GM18499 (cell line): Measurements from ENCODE around the gene JAML.

Experiments used
- ATAC-seq: cut with Tn5 transposase; IDR thresholded peaks from one replicate; pipeline ENCODE4 v1.9.1; 2021; ENCODE audit warnings: moderate number of reproducible peaks; ENCODE audit not compliant: insufficient read depth, unreplicated experiment

The JAML gene

DNA sequence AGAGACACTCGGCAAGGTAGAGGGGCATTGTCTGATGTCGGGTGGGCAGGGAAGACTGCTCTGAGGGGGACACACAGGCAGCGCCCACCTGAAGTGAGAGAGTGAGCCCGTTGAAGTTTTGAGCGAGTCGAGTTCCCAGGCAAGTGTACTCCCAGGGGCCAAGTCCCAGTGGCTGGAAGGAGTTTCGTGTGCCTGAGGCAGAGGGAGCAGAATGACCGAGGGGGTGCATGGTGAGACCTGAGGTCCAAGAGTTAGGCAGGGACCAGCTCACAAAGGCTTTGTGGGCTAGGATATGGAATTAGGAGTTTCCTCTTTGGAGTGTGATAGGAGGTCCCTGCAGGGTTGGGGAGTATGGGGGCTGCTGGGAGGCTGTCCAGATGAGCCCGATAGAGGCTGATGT, 54.6 kb downstream of the JAML start:
- no peak for ATAC-seq

DNA sequence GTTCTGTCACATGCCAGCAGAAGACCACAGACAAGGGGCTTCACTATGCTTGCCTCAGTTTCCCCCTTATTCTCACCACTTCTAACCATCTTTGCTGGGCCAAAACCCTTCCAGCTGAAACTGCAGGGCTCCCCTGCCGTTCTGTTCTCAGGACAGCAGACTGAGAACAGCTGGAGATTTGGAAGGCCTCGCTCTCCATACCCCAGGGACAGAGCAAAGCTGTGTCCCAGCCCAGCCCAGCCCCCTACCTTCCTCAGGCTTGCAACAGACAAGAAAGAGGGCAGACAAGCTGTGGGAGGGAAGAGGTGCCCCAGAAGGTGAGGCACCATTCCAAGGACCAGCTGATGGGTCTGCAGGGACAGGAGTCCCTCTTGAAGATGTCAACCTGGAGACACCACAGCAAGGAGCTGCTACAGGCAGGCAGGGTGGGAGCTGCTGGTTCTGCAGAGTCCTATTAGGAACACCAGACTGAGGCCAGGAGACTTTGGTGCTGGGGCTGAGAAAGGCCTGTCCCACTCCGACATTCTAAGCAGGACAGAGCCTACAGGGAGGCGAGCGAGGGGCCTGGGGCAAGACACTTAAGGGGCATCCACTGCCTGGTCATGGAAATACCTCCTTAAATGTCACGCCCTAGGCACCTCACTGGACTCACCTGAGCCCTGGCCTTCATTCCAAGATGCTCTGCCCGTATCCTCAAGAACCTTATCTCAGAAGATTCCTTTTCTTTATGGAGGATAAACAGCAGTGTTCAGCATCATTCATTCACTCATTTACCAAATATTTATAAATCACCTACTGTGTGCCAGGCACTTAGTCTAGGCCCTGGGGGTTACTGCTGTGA, 55.3 kb downstream of the JAML start:
- ATAC-seq: no peak

DNA sequence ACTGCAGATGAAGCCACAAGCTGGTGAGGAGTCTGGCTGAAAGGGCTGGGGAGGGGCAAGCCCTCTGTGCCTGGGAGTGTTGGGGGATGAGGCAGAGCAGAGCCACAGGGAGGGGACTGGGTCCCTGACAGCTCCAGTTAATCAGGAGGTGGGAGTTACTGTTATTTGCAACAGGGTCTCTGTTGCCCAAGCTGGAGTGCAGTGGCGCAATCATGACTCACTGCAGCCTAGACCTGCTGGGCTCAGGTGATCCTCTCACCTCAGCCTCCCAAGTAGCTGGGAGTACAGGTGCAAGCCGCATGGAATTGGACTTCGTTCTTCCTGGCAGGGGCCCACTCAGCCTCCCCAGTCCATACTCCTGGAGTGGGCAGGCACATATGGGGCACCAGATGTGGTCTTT, 56.1 kb downstream of the JAML start:
- no peak for ATAC-seq

DNA sequence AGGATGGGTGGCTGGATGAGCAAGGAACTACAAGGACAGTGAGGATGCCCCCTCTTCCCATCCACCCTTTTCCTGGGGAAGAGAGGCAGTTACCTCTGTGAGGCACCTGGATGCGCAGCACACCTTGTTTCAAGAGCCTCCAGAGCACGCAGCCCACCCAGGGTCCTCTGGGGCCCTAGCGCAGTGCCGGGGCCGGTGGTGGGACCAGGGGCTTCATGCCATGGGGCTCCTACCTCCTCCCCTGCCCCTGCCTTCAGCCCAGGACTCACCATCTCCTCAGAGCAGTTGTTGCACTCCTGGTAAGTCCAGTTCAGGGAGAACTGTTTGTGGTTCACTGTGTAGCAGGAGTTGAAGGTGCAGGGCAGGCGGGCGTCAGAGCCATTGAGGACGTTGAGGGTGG, 56.5 kb downstream of the JAML start:
- no peak for ATAC-seq

DNA sequence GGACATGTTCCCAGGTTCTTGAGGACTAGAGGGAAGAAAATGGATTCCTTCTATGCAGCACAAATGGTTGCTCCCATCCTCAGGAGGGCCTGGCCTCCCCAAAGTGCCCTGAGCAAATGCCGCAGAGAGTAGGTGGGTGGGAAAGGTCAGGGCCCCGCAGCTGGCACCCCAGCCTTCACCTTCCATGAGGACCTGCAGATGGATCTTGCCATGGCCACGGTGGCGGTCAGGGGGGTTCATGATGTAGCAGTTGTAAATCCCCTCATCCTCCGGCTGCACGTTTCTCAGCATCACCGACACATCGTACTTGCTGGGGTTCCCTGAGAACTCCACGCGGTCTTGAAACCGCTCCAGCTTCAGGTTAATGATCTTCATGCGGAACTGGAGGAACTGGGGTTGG, 56.9 kb downstream of the JAML start:
- no peak for ATAC-seq

DNA sequence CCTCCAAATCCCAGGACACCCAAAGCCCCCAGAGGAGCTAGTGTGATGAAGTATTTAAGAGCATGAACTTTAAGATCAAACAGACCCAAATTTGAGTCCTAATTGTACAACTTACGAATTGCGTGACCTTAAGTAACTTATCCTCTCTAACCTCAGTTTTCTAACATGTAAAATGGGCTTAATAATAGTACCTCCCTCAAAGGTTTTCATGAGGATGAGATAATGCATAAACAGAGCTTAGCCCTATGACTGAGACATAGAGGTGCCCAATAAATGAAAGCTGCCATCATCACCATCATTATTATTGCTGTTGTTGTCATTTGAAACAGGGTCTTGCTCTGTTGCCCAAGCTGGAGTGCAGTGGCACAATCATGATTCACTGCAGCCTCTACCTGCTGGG, 57.6 kb downstream of the JAML start:
- no peak for ATAC-seq

DNA sequence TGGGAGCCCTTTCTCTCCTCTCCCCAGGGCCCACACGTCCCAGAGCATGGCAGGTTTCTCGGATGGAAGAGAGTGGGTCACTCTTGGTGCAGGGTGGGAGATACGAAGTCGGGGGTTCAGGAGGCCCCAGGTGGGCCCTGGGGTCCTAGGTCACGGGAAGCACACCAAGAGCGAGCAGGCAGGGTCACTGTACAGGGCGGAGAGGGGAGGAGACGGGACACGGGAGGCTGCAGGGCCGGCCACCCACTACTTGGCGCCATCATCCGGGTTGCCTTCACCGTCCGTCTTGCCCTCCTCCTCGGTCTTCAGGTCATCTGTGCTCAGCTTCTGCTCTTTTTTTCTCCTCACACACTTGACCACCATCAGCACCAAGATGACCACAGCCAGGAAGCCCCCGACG, 58.2 kb downstream of the JAML start:
- ATAC-seq: no peak

DNA sequence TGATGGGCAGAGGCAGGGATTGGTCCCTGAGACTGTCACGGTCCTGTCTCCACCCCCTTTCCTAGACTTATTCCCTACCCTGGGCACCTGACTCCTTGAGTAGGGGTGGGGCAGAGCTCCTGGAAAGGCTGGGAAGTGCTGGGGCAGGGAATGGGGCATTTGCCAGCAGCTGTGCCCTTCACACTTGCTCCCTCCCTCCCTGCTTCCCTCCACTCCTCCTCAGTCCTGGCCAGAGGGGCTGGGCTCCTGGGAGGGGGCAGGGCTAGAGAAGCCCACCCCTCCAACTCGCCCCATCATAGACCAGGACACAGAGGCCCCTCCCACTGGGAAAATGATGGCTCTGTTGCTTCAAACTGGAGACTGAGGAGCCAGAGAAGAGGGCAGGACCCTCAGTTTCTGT, 59.9 kb downstream of the JAML start:
- no peak for ATAC-seq

DNA sequence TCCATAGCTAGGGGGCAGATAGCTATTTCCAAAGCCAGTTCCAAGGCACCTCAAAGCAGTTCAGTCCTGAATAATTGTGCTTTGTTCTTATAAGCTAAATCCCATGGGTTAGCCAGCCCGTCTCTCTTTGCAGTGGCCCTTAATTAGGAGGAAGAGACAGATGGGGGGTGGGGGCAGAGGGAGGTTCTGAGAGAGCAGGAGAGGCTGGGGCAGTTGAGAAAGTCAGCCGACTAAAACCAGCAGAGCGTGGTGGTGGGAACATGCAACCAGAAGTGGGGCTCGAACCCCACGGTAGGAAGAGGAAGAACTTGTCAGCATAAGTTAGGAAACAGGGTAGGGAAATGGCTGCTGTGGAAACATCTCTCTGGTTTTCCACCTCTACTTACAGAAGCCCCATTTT, 61.3 kb downstream of the JAML start:
- no peak for ATAC-seq

DNA sequence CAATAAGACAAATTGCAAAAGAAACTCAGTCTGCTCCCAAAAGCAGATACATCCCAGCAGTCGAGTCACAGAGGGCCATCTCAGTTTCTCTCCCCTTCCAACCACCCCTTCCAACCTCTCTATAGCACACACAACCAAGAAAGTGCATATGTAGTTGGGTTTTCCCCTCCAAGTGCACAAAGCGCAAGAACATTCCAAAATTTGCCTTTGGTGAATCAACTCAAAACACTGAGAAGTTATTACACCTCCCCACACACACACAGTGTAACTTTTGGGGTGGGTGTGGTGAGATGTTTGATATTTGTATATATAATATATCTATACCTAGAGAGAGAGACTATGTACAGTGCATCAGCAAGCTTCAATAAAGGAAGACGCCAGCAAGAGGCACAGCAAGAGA, 62.0 kb downstream of the JAML start:
- no peak for ATAC-seq

DNA sequence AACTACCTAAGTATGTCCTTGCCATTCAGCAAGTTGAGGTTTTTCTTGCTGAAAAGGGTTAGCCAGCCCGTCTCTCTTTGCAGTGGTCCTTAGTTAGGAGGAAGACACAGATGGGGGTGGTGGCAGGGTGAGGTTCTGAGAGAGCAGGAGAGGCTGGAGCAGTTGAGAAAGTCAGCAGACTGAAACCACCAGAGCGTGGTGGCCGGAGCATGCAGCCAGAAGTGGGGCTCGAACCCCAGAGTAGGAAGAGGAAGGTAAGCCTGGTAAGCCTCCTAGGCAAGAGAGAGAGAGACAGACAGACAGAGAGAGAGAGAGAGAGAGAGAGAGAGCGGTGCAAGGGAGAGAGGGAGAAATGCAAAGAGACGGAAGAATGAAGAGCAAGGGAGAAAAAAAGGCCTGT, 63.0 kb downstream of the JAML start:
- ATAC-seq: no peak

DNA sequence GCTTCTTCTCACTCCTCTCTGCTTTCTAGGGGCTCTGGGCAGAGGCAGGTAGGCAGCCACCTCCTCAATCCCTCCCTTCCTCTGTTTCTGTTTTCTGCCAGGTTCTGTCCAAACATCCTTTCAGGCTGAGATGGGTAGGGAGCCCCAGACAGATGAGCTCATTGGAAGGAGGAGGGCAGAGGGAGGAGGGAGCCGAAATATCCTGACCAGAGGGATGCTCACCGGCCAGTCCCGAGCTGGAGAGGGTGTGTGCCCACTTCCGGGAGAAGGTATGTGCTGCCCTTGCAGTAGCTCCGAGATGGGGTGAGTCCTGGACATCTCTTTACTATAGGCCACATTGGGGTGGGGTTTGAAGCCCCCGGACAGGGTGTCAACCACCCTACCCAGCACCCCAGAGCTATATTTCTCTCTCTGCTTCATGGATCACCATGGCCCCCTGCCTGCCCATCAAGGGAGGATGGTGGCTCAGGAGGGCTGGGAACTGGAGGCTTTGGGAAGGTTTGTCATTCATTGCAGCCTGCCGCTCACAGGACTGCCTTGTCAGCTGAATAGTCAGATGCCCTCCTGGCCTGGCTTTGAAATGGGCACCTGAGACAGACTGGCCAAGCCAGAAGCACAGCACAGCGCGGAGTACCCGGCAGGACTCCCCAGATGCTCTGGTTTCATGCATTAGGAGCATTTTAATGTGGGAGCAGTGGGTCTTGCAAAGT, 67.5 kb downstream of the JAML start:
- ATAC-seq: no peak

DNA sequence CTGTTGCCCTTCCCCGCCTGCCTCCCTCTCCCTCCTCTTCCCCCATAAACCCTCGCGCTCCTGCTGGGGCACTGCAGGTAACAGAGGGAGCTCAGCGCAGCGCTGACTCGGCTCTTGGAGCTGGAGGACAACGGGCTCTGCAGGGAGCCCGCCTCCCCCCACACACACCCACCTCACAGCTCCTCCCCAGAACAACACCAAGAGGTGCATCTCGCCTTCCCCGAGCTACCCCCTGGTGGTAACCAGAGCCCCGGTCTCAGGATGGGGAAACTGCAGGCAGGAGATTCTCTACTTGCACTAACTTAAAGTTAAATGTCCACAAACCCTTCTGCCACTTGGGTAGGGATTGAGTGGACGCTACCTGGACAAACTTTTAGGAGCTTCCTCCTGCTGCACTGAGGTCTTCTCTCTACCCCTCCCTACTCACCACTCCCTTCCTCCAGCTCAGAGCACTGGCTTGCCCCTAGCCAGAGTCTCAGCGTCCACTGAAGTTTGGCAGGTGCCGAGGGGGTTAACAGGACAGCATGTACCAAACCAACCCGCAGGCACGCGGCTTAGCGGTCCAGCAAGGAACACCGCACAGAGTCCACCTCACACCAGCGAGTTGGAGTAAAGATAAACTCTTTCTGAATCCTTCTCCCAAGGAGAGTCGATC, 68.2 kb downstream of the JAML start:
- no peak for ATAC-seq

DNA sequence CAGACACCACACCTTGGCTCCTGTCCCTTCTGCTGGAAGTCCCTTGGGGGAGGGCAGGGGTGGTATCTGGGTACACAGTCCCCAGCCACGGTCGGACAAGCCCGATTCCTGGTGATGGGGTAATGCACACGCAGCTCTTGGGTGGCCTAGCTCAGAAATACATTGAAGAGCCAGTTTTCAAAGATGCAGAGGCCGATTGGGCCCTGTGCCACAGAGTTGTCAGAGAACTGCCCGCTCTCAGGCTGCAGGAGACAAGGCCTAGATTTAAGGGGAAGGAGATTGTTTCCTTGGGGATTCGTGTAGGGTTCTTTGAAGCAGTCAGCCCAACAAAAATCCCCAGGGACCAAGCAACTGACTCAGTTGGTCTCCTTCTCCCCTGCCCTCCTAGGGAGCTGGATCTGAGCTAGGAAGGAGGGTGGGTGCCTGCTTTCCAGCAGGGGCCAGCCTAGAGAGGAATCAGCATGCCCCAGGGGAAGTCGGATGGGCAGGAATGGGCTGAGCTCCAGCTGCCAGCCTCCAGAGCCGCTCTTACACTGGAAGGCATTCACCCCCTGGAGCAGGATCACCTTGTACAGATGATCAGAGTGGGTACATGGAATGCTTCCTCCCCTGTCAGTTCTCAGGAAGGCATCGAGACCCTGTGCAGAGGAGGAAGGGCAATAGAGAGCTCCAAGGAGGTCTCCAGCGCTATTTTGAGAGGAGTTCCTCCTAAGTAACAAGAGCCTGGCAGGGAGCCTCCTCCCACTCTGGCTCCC, 68.9 kb downstream of the JAML start:
- ATAC-seq: no peak

DNA sequence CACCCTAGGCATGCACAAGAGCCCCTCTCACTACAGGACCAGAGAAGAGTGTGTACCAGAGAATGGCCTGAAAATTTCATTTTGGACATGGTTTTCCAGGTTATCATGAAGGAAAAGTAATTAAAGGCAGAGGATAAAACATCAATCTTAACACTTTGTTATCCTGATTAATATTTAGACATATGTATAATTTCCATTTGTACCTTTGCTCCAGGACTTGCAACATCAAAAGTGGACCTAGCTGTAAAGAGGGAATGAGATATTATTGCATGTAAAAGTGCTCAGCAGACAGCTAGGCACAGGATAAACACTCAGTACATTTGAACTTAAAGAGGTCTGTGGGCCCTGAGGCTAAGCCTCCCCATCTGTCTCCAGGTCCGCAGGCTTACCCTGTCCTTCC, 70.2 kb downstream of the JAML start:
- no peak for ATAC-seq

DNA sequence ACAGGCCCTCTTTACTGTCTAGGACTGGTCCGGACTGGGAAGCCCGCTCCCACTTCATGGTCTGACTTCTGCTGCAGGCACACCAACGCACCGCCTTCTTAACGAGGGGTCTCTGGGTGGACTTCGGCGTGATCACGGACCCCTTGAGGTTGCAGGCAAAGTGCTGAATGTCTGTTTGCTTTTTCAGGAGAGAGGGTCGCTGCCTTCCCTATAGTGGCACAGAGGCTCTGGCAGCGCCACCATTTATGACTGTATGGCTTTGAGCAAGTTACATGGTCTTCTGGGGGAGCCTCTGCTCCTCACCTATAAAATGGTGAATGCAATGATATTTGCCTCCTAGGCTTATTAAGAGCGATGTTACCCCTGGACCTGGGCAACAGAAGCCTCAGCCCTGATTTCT, 70.8 kb downstream of the JAML start:
- ATAC-seq: no peak

DNA sequence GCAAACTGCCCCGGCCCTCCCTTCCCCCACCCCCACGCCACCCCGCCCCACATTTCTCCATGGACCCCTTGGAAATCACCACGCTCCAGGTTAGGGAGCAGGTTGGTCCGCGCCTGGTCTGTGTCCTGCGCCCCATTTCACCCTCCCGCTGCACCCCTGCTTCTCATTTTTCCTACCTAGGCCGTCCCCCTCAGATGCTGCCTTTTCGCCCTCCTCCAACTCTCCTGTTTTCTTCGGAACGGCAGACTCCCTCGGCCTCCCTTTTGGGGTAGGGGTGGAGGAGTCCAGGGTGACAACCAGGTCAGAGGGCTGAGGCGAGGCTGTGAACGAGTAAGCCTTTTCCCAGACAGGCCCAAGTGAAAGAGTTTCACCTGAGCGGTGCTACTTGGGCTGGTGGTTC, 71.3 kb downstream of the JAML start:
- ATAC-seq: no peak

DNA sequence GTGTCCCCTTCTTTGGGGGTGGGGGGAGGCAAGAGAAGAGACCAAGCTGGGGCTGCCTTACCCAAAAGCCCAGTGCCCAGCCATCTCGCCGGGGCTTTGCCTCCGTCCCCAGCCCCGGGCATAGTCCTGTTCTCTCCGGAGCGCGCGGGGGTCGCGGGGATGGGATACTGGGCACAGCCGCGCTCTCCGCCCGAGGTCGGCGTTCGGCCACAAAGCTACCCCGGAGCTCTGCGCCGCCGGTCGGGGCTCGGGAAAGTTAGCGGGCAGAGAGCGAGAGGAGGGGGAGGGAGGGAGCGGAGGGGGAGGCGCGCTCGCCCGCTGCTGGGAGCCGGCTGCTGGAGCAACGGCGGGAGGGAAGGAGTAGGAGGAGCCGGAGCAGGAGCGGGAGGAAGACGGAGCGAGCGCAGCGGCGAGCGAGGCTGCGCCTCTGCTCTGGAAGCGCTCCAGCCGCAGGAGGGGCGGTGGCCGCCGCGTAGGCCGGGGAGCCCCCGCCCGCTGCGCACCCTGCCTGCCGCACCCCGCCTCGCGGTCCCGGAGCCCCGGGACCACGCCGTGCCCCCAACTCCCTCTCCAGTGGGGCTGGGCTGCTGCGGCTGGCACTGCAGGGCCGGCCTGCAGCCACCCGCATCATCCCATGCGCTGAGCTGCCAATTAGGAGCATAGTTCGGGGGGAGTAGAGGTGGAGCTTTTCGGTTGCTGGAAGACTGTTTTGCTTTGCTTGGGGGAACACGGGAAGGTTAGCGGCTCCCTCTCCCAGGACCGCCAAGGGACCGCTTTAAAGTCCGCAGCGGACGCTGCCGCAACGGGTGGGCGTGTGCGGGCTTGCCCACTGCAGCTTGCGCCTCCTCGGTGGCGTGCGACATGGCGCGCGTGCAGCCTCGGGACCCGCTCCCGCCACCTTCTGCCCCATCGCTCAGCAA, 72.0 kb downstream of the JAML start, which contains the start of gene SCN4B:
SCN4B (minus strand) TSS at position 272 of the 920 bp plus-strand sequence; CDS start at position 122, 150 bp downstream.
- ATAC-seq: no peak

DNA sequence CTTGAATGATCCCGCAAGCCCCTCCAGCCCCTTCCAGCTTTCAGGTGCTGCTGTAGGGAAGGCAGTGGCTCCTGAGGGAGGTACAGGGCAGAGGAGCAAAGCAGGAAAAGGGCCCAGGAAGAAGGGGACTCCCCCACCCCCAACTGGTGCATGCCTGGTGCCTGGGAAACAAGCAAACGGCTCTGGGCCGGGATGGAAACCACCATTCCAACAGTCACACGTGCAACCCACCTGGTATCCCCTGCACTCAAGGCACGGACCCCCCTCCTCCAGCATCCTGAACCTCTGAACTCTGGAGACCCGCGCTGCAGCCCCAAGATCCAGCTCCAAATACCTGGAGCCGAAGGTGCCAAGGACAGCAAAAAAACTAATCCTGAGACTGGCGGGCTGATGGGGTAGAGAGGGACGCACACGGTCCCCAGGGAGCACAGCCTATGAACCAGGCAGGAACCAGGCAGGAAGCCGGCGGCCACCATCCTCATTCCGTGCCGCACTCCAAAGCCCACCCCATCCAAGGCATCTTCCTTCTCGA, 72.7 kb downstream of the JAML start:
- ATAC-seq: no peak
